ENCODE results near the gene FNDC3B. TPM values are rescaled to one million over a fixed set of nuclear protein-coding genes. Genes with fewer than 3 reads are reported as not detected.

Gene FNDC3B
- total and polyA plus RNA-seq, 2 of the 8 experiments (the other 6 are each of a cell fraction or from before 2014, with no cell fraction given): 14.1 to 44.4 TPM

DNA sequence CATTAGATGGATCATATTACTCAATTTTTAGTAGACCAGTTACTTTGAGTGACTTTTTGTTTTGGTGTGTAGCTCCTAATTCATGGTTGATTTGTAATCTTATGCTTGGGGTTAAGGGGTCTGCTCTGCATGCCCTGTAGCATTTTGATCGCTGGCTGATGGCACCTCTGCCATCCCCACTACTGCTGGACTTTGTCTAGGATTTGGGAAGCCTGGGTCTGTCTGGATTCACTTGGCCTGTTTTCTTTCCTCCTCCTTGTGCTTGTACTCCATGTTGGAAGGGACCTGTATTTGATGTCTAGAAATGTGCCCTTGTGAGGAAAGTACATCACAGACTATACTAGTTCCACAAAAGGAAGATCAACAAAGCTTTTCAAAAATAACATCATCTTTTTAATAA is 154.1 kb downstream of the FNDC3B start:
- Histone ChIP-seq H4K91ac (replicated peaks; ENCODE audit: insufficient read length, low read length) (no peak overlapping the region), H2AK5ac (ENCODE audit: low read depth, low read length) (no peak overlapping the region), H3K79me2 (ENCODE audit: control insufficient read depth in 1 of 2, insufficient read depth in 2 of 2, low read length in 2 of 2) (peaks cover 3 to 59% of the 10 kb centered on the region in 2 experiments; a peak in 3 of 4 replicates), H2BK20ac (ENCODE audit: low read length) (no peak overlapping the region), H2BK15ac (ENCODE audit: low read length) (no peak overlapping the region), H3K4ac (replicated peaks; ENCODE audit: insufficient read length, low read depth, low read length) (no peak overlapping the region), H4K8ac (ENCODE audit: extremely low read depth, insufficient read depth, low read length) (no peak overlapping the region), H2BK120ac (replicated peaks; ENCODE audit: low read depth, low read length) (no peak overlapping the region), H3K4me2 (ENCODE audit: insufficient read depth in 1 of 2, low read depth in 2 of 2, low read length in 2 of 2) (no peak overlapping the region), H2BK5ac (ENCODE audit: low read depth, low read length) (no peak overlapping the region), H3K4me1 (replicated peaks in 1 of 4; ENCODE audit: control insufficient read depth in 3 of 4, insufficient read depth in 4 of 4, low read length in 3 of 4) (peaks cover 0 to 5% (median 0%) of the 10 kb centered on the region in 4 experiments; a peak in 2 of 7 replicates), H3K56ac (replicated peaks; ENCODE audit: insufficient read length, low read depth, low read length) (no peak overlapping the region), H4K20me1 (replicated peaks in 1 of 2; ENCODE audit: control insufficient read depth in 1 of 2, insufficient read depth in 2 of 2, low read length in 2 of 2) (peaks cover 0 to 2% of the 10 kb centered on the region in 2 experiments), H3K14ac (ENCODE audit: insufficient read length) (no peak overlapping the region), H3K23ac (ENCODE audit: insufficient read length) (no peak overlapping the region), H3K79me1 (ENCODE audit: low read depth, low read length) (0 out of 2 replicates have a peak, but pooled peaks cover under 1% of the 10 kb centered on the region), H3K23me2 (ENCODE audit: low read depth, low read length) (no peaks in the 10 kb centered on the region), H3K27me3 (replicated peaks in 1 of 4; ENCODE audit: control insufficient read depth in 3 of 4, extremely low read depth in 1 of 4, insufficient read depth in 3 of 4, low read length in 3 of 4) (no peaks in the 10 kb centered on the region), H3K18ac (ENCODE audit: extremely low read depth, low read length) (no peak overlapping the region), H3K9ac (replicated peaks in 1 of 4; ENCODE audit: extremely low read depth in 1 of 4, low read depth in 3 of 4, low read length in 3 of 4) (no peak overlapping the region), H3K4me3 (ENCODE audit: extremely low read depth in 1 of 4, insufficient read depth in 2 of 4, low read depth in 3 of 4, low read length in 4 of 4) (no peak overlapping the region), H3K36me3 (ENCODE audit: control insufficient read depth in 2 of 4, insufficient read depth in 4 of 4, low read length in 3 of 4) (no peaks in the 10 kb centered on the region; a peak in 1 of 8 replicates), H2BK12ac (ENCODE audit: low read depth, low read length) (no peak overlapping the region), H4K5ac (ENCODE audit: insufficient read length, low read depth, low read length) (no peak overlapping the region), H3K27ac (ENCODE audit: low read depth, low read length) (no peak overlapping the region), H2AFZ (ENCODE audit: low read length) (no peak overlapping the region), H3K9me3 (ENCODE audit: insufficient read depth in 2 of 2, low read depth in 1 of 2, low read length in 1 of 2) (no peaks in the 10 kb centered on the region)
- no peak for TF ChIP-seq POLR2AphosphoS5 (IDR thresholded peaks at IDR 0.05; ENCODE audit: low read depth, low read length)
- TF ChIP-seq BACH1 (IDR thresholded peaks at IDR 0.05; ENCODE audit: low read length): no peak
- no peak for TF ChIP-seq TEAD4 (IDR thresholded peaks at IDR 0.05; ENCODE audit: low read depth, low read length)
- TF ChIP-seq RAD21 (IDR thresholded peaks at IDR 0.05 in 1 of 2, conservative IDR thresholded peaks at IDR 0.05 in 1 of 2; ENCODE audit: low read depth in 2 of 2, low read length in 2 of 2): no peak
- no peak for FAIRE-seq
- CTCF ChIA-PET (ENCODE audit: partially characterized antibody): interaction anchor here (0.6 kb wide), 1 partner anchor 73 kb away, joined by 5 read pairs; no protein-coding TSS in a partner anchor
- POLR2A ChIA-PET (ENCODE audit: partially characterized antibody): no interaction called here
- DNase-seq (ENCODE audit: low read depth in 1 of 2, low spot score in 2 of 2): no peak
- WGBS, 2 experiments (ENCODE audit: extremely low coverage in 1 of 2, insufficient coverage in 1 of 2, insufficient read length in 1 of 2, insufficient replicate concordance in 2 of 2, low coverage in 1 of 2, low lambda C conversion rate in 2 of 2, missing lambda C conversion rate in 1 of 2): 93% methylated on average over 1 of the region's 1 CpG; no CpG with 5 or more reads in 1 of the 2 experiments
